ENCODE data around the gene NBPF6.
"Not testable (repeated sequence)": the region's sequence is repeated elsewhere in the genome, so short reads cannot be mapped to it uniquely, and the experiment has no call there.

NBPF6 gene

DNA sequence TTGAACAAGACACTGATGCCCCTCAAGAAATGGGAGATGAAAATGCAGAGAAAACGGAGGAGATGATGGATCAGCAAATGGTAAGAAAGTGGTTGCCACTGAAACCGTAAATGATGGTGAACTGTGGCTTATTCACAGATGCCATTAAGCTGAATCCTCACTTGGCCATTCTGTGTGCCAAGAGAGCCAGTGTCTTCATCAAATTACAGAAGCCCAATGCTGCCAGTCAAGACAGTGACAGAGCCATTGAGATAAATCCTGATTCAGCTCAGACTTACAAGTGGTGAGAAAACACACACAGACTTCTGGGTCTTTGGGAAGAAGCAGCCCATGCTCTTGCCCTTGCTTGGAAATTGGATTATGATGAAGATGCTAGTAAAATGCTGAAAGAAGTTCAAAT is 52.5 kb downstream of the NBPF6 start:
- no peak for DNase-seq

- peak; percentile 86 for DNase-seq
Observed at GRCh38 chr1:108503062-108503733, 53.1 kb downstream of the NBPF6 start.

DNA sequence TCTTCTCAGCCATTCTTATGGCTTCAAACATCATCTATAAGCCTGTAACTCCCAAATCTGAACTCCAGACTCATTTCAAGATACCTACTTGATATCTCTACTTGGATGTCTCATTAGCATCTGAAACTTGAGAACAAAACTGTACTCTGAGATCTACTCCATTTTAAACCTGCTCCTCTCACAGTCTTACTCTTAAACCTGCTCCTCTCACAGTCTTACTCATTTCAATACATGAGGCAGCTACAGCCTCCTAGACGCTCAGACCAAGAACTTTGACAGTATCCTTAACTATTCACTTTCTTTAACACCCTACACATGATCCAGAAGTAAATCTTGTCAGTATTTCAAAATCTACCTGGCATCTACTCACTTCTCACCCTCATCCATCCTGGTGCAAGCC is 54.3 kb downstream of the NBPF6 start:
- no peak for DNase-seq

GRCh38 chr1:108505763-108506070 is 55.6 kb downstream of the NBPF6 start:
- DNase-seq = no peak

DNA sequence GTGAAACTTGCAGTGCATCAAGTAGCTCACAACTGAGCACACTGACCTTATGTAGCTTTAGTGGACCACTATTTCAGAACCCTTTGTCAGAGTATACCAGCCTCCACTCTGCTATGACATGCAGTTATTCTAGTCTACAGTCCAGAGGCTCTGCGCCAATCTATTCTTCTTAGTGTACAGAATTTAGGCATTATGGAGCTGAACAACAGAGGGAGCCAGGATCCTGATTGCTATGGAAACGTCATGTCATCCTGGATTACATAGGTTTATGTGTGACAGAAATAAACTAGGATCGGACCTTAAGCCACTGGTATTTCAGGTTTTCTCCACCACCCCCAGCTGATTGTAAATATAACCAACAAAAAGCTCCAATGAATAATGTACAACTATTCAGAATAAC is 61.6 kb downstream of the NBPF6 start:
- no peak for DNase-seq

- DNase-seq = no peak
Observed at GRCh38 chr1:108512239-108513043, 62.3 kb downstream of the NBPF6 start.

DNA sequence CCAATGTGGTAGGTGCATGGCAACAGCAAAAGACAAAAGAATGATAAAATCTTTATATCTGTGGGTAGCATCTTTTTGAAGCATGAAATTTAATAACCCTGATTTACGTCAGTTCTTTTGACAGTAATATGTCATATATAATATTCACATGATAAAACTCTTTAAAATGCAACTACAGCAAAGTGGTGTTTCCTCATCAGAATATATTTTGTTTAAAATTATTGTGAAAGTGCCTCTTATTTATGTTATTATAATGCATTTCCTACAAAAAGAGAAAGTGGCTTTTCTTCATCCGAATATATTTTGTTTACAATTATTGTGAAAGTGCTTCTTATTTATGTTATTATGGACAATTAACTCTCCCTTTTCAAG is 62.9 kb downstream of the NBPF6 start:
- DNase-seq = no peak

- DNase-seq = not testable (repeated sequence)
Observed at GRCh38 chr1:108513914-108514313, 63.8 kb downstream of the NBPF6 start.

DNA sequence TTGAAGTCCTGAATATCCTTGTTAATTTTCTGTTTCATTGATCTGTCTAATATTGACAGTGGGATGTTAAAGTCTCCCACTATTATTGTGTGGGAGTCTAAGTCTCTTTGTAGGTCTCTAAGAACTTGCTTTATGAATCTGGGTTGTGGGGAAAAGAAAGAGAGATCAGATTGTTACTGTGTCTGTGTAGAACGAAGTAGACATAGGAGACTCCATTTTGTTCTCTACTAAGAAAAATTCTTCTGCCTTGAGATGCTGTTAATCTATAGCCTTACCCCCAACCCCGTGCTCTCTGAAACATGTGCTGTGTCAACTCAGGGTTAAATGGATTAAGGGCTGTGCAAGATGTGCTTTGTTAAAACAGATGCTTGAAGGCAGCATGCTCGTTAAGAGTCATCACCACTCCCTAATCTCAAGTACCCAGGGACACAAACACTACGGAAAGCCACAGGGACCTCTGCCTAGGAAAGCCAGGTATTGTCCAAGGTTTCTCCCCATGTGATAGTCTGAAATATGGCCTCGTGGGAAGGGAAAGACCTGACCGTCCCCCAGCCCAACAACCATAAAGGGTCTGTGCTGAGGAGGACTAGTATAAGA is 67.3 kb downstream of the NBPF6 start:
- not testable (repeated sequence) for DNase-seq
